Superior temporal gyrus (tissue), 1 donor: ENCODE measurements around the gene ALDH3A2.

Experiments used
- DNase-seq: peaks from one replicate; pipeline ENCODE4 v3.0.0-alpha.2; 2016; ENCODE audit errors: extremely low spot score

The ALDH3A2 gene

DNA sequence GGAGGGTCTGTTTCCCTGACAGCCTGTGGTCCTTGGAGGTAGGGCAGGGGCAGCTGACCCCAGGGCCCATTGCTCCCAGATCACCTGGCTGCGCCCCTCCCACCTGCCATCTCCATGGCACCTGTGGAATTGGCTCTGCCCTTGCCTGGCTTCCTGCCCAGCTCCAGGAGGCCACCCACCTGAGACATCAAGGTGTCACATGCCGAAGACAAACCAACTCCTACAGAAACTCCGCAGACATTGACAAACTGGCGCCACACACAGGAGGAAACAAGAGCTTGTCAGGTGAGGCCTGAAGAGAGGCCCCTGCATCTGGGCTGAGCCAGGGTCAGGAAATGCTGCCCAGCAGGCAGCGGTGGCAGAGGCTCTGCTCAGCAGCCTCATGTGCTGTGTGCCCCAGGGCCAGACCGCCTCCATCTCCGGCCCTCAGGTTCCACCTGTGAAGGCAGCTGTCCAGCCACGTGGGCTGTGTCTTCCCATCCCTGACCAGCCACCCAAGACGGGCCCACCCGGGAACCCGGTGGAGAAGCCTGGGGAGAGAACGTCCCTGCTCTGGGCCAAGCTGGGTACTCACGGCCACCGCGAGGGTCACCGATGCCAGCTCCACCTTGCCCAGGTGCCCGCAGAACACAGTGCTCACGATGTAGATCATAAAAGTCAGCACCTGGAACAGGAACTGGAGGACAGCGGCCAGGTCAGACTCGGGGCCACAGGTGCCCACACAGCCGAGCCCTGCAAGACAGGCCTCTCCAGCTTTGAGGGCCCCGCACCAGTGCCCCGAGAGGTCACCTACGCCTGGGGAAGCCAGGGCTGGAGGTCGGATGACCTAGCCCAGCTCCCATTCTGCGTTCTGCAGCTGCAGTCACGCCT, 66.2 kb downstream of the ALDH3A2 start:
- DNase-seq = no peak

DNA sequence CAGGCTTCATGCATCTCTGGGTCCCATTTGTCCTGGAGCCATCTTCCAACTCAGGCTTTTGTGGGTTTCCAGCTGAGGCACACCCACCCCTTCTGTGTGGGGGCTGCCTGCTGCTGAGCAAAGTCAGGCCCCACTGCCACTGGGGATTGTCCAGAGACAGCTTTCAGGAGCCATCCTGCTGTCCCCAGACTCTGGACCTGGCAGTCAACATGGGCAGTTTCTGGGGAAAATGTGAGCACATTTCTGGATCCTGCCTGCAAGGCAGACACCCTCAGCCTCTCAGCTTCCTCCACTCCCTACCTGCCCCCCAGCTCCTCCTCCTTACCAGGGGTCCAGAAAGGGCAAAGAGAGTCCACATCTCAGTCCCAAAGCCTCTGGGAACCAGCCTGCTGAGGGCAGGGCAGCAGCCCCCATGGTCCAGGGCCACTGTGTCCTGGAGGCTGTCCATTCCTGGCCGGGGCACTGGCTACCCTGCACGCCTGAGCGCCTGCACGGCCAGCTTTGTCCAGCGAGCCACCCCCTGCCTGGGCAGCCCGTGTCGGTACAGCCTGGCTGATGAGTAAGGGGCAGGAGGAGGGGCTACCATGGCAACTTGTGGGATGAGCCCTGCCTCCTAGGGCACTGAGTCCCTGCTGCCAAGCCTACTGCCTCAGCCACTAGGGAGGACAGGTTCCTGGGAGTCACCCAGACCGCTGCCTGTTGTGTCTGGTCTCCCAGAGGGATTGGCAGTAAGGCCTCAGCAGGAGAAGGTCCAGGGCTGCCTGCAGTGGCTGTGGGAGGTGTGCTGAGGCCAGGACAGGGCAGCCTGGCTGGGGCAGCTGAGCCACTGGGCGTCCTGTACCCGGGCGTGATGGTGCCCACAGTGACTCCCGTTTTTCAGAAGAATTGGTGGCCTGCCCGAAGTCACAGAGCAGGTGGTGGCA, 67.8 kb downstream of the ALDH3A2 start, which contains the start of gene SLC47A2:
TSS of gene SLC47A2 (minus strand) at position 477 of the 923 bp plus-strand sequence. CDS start at position 448, 29 bp downstream.
- no peak for DNase-seq

DNA sequence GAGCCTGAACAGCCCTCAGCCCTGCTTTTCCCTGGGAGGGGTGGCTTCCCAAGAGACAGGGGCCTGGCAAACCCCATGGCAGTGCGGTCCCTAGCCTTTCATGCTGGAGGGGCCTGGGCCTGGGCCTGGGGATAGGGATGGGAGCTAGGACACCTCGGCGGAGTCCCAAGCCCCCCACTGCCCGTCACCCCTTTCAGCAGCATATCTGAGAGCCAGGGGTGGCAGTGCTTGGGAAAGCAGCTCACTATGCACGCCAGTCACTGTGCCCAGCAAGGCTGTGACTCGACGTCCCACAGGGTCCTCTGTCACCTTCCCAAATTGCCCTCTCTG, 68.4 kb downstream of the ALDH3A2 start:
- DNase-seq = no peak

DNA sequence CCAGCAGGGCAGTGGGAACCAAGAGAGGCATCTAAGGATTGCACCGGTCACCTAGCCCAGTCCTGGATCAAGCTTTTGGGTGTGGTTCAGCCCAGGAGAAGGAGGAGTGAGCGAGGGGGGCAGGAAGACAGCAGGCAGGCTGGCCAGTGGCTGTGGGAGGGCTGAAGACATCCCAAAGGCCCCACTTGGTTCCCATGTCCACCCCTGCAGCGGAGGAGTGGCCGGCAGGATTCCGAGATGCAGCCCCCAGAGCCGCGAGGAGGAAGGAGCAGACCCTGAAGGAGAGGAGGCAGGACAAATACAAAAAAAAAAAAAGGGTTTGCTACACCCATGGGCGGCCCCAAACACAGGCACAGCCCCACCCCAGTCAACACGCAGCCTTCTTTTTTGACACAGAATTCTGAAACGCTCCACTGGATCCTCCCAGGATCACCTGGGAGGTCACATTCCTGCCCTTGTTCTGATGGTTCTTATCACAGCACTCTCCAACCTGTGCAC, 68.9 kb downstream of the ALDH3A2 start:
- no peak for DNase-seq

DNA sequence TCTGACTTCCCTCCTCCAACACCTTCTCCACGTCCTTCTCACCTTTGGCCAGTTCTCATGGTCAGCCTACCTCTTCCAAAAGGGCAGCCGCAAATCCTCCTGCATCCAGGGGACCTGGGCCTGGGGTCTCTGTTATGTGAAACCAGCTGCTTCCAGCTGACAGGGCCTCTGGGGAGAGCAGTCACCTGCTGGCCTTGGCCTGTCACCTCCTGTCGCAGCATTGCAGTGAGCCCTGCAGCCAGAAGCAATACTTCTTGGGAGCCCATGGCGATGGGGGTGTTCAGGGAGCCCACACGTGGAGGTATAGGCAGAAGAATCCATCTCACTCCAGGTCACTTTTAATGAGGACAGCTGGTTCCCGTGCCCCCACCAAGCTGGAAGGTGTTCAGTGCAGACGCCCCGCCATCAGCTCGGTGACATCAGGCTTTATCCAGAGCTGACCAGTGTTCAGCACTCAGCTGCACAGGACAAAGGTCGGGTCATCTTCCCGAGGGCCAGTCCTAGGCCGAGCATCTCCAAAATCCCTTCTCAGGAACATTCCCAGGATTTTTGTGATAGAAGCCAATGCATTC, 69.6 kb downstream of the ALDH3A2 start:
- DNase-seq = no peak

DNA sequence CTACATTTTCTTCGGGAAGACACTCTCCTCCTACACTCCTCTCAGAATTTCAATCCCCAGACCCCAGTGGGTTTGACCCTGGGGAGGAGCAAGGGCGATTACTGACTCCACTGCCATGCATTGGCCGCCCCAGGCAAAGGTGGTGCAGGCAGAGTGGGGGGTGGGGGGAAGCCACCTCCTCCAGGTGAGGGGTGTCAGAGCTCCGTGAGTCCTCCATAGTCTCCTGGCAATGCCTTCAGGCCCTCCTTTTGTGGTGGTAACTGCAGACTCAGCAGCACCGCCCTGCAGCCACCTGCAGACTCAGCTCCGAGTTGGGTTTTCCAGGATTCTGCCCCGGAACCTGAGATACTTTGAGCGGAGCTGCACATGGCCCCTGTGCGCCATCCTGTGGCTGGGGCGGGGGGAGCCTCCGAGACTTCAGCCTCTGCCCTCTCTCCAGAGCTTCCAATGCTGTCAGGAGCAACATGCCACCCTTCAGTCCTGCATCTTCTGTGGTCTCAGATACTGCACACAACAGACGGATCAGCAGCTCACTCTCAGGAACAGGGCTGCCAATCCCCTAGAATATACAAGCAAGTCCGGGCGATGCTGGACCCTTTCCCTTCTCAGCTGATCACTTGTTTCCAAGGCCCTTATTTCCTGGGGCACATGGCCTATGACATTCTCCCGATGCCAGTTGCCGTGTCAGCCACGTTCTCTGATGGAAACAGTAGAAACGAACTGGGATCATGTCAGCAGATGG, 70.2 kb downstream of the ALDH3A2 start:
- no peak for DNase-seq

DNA sequence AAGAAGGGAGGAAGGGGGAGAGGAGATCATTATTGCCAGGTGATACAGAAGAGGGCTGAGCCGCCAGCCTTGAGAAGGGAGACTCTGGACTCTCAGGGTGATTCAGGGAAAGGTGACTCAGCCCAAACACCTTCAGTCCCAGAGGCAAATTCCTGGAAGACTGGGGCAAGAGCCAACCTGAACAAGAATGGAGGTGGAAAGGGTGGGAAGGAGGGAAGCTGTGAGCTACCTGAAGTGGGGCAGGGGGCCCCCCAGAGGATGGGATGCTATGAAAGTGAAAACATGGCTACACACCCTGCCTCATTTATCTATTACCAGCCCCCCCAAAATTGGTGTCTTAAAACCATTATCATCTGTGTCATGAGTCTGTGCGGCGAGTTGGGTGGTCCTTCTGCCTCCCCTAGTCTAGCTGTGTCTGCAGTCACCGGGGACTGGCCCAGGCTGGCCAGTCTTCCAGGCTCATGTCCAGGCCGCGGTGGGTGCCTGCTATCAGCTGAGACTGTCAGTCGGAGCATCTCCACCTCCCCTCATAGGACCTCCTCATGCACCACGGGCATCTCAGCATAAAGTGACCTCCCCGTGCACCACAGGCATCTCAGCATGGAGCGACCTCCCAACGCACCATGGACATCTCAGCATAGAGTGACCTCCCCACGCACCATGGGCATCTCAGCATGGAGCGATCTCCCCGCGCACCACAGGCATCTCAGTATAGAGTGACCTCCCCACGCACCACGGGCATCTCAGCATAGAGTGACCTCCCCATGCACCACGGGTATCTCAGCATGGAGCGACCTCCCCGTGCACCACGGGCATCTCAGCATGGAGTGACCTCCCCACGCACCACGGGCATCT, 71.0 kb downstream of the ALDH3A2 start:
- no peak for DNase-seq

DNA sequence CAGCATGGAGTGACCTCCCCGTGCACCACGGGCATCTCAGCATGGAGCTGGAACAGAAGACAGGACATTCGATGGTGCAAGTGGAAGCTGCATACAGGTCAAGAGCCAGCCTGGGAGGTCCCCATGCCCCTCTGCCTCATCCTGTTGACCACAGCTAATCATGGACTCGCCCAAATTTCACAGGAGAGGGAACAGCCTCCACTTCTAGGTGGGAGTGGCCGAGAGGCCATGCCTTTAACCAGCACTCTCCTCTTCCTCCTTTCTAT, 71.6 kb downstream of the ALDH3A2 start:
- no peak for DNase-seq

DNA sequence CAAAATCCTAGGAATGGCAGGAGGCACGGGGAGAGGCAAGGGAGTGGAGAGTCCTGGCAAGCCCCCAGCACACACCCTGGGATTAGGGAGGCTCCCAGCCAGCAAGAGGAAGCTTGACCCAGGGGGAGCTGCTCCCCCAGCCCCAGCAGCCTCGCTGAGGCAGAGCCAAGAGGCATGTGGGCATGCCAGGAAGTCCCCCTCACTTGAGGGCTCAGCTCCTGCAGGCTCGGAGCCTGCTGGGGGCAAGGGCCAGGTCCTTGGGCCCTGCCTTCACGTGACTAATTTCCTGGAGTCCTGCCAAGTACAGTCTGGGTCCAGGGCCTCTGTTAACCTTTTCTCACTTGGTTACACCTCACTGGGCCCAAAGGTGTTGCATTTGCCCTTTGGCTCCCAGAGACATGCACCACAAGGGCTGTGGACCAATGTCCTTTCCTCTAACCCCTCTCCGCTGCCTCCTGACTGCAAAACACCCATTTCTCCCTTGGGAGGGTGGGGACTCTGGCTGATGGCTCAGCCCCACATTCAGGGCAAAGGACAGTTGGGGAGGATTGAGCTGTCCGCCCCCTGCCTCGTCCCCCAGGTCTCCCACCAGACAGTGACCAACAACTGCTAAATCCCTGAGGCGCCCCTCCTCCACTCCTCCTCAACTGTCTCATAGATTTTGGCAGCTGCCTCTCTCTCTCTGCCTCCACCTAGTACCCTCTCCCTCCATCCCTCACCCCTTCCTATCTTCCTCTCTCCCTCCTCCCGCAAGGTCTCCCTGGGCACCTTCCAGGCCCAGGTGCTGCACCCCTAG, 72.3 kb downstream of the ALDH3A2 start:
- DNase-seq = no peak

DNA sequence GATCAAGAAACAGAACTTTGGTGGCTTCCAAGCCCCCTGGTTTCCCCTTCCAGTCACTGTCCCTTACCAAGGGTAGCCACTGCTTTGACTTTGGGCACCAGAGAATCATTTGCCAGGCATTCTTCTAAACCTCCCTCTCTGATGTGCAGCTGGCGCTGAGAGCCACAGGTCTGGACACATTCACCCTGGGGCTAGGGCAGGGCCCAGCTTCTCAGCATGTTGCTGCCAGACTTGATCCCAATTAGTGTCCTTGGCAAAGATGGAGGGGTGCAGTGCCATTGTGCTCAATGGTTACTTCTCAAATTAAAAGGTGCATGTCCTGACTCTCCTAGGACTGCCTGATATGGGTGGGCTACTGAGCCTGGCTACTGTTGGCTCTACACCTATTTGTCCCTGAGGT, 75.4 kb downstream of the ALDH3A2 start:
- DNase-seq = no peak

DNA sequence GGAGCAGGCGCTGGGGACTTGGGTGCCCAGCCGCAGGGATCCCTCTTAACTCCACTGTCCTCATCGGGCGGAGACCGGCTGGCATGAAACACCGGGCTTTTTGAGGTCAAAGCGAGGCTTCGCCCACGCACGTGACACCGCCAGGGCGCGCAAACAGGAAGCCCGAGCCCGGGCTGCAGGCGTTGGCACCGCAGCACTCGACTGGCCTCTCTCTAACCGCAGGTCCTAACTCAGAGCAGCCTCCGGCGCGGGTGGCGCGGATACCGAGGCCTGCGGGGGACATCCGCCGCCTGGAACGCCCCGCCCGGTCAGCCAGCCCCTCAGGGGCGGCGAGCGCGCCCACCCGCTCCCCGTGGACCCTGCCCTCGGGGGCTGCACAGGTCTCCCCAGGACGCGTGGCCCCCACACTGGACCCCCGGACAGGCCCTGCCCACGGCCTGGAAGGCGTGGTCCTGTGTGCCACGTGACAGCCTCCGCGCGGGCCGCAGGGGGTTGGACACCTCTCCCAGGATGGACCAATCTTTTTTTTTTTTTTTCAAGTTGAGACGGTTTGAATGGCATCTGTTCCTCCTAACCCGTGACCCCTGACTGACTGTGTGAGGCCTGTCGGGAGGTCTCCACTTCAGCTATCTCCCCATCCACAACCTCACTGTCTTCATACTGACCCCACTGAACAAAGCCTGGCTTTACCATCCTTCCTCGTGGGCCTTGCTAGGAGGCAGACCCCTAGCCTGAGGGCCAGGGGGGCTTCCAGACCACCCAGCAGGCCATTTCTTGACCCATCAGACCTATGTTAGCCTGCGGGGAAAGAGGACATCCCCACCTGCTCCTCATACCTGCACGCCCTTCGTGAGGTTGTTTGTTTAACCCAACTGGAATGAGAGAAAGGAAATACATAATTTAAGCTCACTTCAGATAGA, 76.2 kb downstream of the ALDH3A2 start:
- peak; percentile 37 for DNase-seq

DNA sequence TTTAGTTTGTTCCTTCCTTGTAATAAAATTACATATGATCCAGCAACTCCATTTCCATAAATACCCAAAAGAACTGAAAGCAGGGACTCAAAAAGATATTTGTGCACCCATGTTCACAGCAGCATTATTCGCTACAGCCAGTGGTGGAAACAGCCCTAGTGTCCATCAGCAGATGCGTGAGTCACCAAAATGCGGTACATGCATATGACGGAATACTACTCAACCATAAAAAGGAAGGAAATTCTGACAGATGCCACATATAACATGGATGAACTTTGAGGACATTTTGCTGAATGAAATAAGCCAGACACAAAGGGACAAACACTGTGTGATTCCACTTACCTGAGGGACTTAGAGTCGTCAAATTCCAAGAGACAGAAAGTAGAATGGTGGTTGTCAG, 76.9 kb downstream of the ALDH3A2 start:
- no peak for DNase-seq

DNA sequence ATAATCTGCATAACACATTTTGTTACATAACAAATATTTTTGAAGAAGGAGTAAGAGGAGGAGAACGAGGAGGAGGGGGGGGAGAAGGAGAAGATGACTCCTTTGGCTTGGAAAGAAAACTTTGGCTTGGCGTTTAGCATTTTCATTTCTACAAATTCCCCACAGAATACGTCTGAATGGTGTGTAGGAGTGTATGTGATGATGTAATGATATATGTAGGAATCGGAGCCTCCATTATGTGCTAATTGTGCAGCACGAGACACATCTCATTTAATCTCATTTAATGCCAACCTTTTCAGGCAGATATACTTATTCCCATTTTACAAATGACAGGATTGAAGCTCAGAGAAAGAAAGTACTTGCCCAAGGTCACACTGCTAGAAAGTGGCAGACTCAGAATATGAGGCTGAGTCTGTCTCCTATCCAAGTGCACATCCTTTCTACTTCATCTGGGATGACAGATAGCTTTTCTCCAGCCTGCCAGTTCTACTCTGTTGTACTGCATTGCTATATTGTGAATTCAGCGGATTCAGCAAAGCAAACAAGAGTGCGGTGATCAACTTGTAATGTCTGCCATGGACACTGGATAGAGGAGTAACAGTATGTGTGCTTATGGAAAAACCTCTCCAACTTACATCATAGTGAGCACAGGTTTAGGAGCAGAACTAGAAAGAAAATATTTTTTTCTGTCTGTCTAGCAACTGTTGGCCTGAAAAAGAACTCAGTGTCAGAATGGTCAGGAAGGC, 78.3 kb downstream of the ALDH3A2 start:
- peak; percentile 23 for DNase-seq
